Coronary artery (tissue), 2 donors: ENCODE data around the gene TXNRD1.

Experiments
- DNase-seq: peaks from one replicate; pipeline ENCODE4 v3.0.0-alpha.2; 2017; ENCODE audit warnings: low spot score
- H3K27ac ChIP-seq, 2 donors: fragments of 200-600 bp; sonication (generic); one replicate each; pipeline ENCODE4 v1.5.1; 2016 to 2019
- H3K4me3 ChIP-seq: fragments of 200-600 bp; sonication (generic); 2 replicates; pipeline ENCODE4 v1.5.1; 2016; ENCODE audit warnings: mild to moderate bottlenecking, moderate library complexity
- TF ChIP-seq, protein P1 (sequence below): fragments of 200-600 bp; sonication (generic); IDR thresholded peaks from one replicate; pipeline ENCODE4 v1.5.1; 2019; ENCODE audit warnings: antibody characterized with exemption

TXNRD1 gene

GRCh38 chr12:104234926-104235499 is 19.4 kb downstream of the TXNRD1 start:
- no peak overlapping the region for H3K27ac ChIP-seq
- DNase-seq = no peak
- TF ChIP-seq, protein P1, sequence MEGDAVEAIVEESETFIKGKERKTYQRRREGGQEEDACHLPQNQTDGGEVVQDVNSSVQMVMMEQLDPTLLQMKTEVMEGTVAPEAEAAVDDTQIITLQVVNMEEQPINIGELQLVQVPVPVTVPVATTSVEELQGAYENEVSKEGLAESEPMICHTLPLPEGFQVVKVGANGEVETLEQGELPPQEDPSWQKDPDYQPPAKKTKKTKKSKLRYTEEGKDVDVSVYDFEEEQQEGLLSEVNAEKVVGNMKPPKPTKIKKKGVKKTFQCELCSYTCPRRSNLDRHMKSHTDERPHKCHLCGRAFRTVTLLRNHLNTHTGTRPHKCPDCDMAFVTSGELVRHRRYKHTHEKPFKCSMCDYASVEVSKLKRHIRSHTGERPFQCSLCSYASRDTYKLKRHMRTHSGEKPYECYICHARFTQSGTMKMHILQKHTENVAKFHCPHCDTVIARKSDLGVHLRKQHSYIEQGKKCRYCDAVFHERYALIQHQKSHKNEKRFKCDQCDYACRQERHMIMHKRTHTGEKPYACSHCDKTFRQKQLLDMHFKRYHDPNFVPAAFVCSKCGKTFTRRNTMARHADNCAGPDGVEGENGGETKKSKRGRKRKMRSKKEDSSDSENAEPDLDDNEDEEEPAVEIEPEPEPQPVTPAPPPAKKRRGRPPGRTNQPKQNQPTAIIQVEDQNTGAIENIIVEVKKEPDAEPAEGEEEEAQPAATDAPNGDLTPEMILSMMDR = no peak
- no peak overlapping the region for H3K4me3 ChIP-seq

- TF ChIP-seq, protein P1 = no peak
- no peak overlapping the region for H3K4me3 ChIP-seq
- DNase-seq = no peak
- H3K27ac ChIP-seq = no peak overlapping the region
Measured at GRCh38 chr12:104237930-104238329, 22.4 kb downstream of the TXNRD1 start.

DNA sequence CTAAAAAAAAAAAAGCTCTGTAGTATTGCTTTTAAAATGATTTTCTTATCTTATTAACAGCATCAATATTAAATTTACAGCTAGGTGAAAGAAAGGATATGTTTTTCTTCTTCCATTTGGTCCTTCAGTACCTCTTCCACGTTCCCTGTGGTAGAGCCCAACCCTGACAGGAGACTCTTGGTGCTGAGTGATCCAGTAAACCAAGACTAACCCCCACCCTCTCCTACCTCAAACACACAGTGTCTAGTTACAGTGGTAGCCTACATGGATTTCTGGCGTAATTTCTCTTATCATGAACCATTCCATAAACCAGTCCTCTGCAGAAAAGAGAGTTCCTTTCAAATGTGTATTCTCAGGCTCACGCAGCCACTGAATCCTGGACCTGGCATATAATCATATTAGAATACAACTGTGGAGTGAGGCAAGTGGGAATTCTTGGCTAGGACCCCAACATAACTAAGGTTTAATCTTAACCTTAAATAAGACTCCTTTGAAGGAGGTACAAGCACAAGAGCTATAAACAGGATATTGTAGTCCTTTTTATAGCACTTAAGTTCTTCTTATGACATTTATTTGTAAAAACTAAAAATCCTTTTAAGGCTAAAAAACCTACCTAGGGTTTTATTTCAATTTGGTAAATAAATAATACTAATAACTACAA is 27.1 kb downstream of the TXNRD1 start:
- no peak for DNase-seq
- H3K27ac ChIP-seq = no peak overlapping the region
- no peak overlapping the region for H3K4me3 ChIP-seq
- TF ChIP-seq, protein P1 = no peak

DNA sequence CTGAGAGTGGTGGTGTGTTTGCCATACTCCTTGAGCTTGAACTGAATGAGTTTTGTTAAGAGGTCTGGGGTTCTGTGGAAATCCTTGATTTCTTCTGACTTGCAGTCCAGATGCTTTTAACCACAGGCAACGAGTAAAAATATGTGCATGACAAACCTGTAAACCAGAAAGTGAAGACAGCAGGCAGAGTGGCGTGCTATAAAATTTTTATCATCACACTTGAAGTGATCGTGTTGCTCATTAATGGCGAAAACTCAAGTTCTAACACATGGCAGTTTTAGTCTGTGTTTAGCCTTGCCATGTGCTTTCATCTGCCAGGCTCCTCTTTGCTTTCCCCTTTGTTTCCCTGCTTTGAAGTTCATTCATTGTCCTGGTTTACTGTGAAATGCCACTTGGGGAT is 28.0 kb downstream of the TXNRD1 start:
- DNase-seq = no peak
- H3K4me3 ChIP-seq = no peak overlapping the region
- TF ChIP-seq, protein P1 = no peak
- no peak overlapping the region for H3K27ac ChIP-seq

DNA sequence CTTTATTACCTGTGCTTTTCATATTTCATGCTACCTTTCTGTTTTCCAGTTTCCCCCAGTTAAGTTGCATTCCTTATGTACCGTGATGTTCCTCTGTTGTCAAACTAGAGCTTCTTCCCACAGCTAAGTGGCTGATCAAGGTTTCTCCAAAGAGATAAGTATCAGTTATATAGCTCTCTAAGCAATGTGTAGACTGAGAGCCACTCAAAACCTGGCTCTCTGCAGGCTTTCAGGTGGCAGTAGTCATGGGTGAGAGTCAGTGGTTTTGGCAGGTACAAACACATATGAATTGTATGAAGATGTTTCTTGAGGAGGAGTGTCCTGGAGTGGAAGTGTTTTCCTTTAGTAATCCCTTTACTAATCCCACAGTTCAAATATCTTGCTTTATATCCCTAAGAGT is 28.4 kb downstream of the TXNRD1 start:
- H3K27ac ChIP-seq = no peak overlapping the region
- TF ChIP-seq, protein P1 = no peak
- H3K4me3 ChIP-seq = no peak overlapping the region
- DNase-seq = no peak

- H3K4me3 ChIP-seq = no peak overlapping the region
- TF ChIP-seq, protein P1 = no peak
- no peak for DNase-seq
- H3K27ac ChIP-seq = no peak overlapping the region
Measured at GRCh38 chr12:104247698-104248097, 32.1 kb downstream of the TXNRD1 start.

GRCh38 chr12:104248444-104248843 is 32.9 kb downstream of the TXNRD1 start:
- H3K27ac ChIP-seq = no peak overlapping the region
- no peak for DNase-seq
- TF ChIP-seq, protein P1 = no peak
- no peak overlapping the region for H3K4me3 ChIP-seq
